NCI-H748 treated with DMSO at 0.1 percent for 48 hours (cell line): ENCODE data around the gene BHLHA9.
"Not testable (repeated sequence)": the region's sequence is repeated elsewhere in the genome, so short reads cannot be mapped to it uniquely, and the experiment has no call there.

Experiments
- DNase-seq: peaks from one replicate; lab custom pipeline; 2025; lab: John Stamatoyannopoulos, UW

Gene BHLHA9

DNA sequence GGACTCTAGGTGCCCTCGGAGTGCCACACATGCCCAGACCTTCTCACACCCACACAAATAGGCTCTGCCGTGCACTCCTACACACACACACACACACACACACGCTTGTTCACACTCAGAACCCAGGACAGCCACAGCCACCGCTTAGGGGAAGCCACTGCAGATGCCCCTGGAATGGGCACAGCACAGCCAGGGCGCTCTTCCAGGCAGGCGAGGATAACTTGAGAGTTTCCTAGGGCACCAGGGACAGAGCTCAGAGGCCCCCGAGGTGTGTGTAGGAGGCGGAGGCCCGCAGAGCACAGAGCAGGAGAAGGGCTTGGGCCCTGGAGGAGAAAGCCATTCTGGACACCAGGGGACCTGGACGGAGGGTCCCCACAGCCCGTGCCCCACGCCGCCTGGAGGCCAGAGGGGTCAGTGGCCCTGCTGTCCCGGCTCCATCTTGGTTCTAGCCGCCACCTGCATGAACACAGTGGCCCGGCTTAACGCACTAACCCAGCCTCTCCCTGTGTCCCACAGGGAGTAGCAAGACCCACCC, 30.2 kb downstream of the BHLHA9 start:
- DNase-seq = no peak

DNA sequence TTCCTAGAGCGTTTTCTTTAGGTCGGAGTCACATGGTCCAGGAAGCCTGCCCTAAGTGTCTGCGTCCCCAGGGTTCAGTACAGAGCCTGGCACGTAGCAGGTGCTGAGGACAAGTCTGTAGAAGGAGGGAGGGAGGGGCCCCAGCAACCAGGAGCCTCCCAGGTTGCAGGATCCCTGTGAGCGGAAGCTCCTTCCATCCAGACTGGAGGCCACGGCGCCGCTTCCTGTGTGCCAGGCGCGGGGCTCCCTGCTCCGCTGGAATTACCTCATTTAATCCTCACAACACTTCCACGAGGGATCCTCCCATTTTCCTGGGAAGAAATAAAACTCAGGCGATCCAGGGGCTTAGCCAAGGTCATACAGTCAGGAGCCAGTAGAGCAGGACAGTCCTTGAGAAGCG, 31.3 kb downstream of the BHLHA9 start:
- no peak for DNase-seq

DNA sequence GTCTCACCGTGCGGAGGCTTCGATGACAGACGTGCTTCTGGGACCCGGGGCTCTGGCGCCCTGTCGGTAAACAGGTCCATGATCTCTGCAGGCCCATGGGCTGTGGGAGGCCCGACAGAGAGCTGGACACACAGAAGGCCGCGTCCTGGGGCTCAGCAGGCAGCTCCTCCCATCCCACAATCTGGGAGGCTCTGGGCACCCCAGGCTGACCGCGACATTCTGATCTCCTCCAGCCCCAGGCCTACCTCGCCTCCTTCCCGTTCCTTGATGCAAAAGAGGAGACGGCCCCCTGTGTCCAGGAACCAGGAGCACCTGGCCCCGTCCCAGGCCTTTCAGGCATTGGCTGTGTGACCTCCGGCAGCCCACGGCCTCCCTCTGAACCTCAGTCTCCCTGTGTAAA, 32.5 kb downstream of the BHLHA9 start:
- DNase-seq = no peak

DNA sequence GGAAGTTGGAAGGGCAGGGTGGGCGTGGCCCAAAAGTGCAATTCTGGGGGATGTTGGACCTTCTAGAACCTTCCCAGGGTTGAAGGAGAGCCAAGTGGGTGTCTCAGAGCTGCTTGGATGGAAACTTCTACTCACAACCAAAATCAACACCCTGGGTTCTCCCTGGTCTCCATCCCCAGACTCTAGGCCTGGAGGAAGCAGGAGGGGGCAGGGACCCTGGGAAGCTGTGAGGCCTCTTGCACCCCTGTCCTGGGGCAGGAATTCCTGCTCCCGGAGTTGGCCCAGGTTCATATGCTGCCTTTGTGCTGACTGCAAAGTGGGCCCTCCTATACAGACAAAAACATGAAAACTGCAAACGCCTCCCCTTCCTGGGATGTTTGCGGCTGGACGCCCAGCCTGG, 34.3 kb downstream of the BHLHA9 start:
- DNase-seq = no peak

DNA sequence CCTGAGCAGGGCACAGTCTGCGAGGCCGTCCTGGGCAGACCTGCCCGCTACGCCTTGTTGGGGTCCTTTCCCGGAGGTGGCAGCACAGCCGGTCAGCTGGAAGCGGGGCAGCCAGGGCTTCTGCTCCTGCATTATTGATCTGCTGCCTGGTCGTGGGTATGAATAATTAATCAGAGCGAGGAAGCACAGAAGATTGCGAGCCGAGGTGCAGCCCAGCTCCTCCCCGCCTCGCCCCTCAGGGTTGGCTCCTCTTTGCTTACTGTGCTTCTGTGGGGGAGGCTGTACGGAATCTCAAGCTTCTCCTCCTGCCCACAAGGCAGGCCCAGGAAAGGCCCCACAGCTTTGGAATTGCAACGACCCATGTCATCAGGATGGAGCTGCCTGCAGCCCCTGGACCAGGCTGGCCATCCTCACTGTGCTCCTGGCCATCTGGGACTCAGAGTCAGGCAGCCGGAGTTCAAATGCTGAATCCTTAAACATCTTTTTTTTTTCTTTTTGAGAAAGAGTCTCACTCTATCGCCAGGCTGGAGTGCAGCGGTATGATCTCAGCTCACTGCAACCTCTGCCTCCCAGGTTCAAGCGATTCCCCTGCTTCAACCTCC, 34.8 kb downstream of the BHLHA9 start:
- DNase-seq = no peak

DNA sequence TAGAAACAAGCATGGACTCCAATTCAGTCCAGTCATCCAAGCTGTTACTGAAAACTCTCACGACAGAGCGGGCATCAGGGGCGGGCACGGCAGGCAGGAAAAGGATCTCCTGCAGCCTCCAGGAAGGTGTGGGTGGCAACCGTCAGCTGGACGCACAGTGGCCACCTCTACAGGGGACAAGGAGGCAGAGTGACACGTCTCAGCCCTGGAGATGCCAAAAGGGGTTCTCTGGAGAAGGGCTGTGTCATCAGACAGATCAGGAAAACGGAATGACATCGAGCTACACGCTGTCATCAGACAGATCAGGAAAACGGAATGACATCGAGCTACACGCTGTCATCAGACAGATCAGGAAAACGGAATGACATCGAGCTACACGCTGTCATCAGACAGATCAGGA, 37.6 kb downstream of the BHLHA9 start:
- DNase-seq = not testable (repeated sequence)

- peak; percentile 35 for DNase-seq
Measured at GRCh38 chr17:1312261-1312870, 42.1 kb downstream of the BHLHA9 start.

DNA sequence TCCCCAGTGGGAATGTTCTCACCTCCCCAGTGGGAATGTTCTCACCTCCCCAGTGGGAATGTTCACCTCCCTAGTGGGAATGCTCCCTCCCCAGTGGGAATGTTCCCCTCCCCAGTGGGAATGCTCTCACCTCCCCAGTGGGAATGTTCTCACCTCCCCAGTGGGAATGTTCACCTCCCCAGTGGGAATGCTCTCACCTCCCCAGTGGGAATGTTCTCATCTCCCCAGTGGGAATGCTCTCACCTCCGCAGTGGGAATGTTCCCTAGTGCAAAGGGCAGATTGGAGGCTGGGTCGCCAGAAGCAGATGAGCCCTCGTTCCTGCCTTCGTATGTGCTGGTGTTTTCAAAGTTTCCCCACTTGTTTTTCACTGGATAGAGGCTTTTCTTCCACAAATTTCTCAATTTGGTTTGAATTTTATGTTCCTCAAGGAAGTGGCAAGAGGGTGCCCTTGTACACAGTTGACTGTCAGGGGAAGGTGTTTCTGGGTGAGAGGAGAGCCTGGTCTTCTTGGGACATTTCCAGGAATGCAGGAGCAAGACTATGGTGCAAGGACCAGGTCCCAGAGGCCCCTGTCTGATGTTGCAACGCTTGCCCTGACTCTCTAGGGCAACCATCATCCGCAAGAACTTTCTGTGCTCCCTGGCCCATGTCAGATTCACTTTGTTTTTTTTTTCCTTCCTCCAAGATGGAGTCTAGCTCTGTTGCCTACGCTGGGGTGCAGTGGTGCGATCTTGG, 43.2 kb downstream of the BHLHA9 start:
- no peak for DNase-seq

DNA sequence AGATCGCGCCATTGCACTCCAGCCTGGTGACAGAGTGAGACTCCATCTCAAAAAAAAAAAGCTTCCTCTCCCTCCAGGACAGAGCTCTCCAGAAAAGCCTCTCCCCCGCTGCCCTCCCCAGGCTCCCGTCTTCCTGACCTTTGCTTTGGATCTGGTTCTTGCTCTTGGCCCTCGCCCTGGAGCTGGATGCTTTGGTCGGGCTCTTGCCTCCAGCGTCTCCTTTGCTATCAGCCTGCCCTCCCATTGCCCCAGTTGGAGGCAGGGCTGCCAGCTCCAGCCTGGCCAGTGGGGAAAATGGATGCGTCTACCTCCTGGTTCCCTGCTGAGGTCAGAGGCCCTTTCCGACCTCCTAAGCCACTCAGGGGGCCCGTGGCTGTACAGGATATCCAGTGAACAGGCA, 45.2 kb downstream of the BHLHA9 start:
- DNase-seq = no peak

- DNase-seq = peak; percentile 76
Measured at GRCh38 chr17:1315891-1316403, 45.7 kb downstream of the BHLHA9 start.
